DND-41 (cell line): ENCODE measurements around the gene C1orf167.

ENCODE experiments used
- ATAC-seq: fragments of 200-7000 bp; cut with Tn5 transposase; 3 replicates; pipeline ENCODE4 v1.9.1; 2021; ENCODE audit warnings: low read depth; ENCODE audit not compliant: insufficient read depth
- DNase-seq: peaks from one replicate; pipeline ENCODE4 v3.0.0-alpha.2; 2020
- H2AFZ ChIP-seq: 2 replicates; pipeline ENCODE4 v1.6.0; 2012; ENCODE audit warnings: low read depth, low read length
- H3K27ac ChIP-seq: 2 replicates; pipeline ENCODE4 v1.5.1; 2012; ENCODE audit warnings: low read length, inconsistent platforms
- H3K27me3 ChIP-seq: fragments of 200-600 bp; sonication (generic); 2 replicates; pipeline ENCODE4 v1.6.0; 2012; ENCODE audit warnings: low read length, mild to moderate bottlenecking, inconsistent platforms; ENCODE audit not compliant: insufficient read depth, poor library complexity
- H3K36me3 ChIP-seq: 2 replicates; pipeline ENCODE4 v1.5.1; 2012; ENCODE audit warnings: low read length, inconsistent platforms; ENCODE audit not compliant: insufficient read depth
- H3K4me1 ChIP-seq: 2 replicates; pipeline ENCODE4 v1.5.1; 2012; ENCODE audit warnings: mild to moderate bottlenecking, low read length; ENCODE audit not compliant: insufficient read depth
- H3K4me2 ChIP-seq: 2 replicates; pipeline ENCODE4 v1.6.0; 2012; ENCODE audit warnings: mild to moderate bottlenecking, moderate library complexity, low read length, inconsistent platforms; ENCODE audit not compliant: insufficient read depth
- H3K4me3 ChIP-seq, 2 experiments: fragments of 200-600 bp in 1 of 2; shearing (Covaris generic) in 1 of 2; 2 replicates each; pipeline ENCODE4 v1.5.1; 2012 to 2016; ENCODE audit warnings: inconsistent platforms in 2 of 2, low read length in 2 of 2, mild to moderate bottlenecking in 2 of 2, low read depth in 1 of 2, moderate library complexity in 1 of 2
- H3K79me2 ChIP-seq: 2 replicates; pipeline ENCODE4 v1.6.0; 2012; ENCODE audit warnings: low read length, inconsistent platforms; ENCODE audit not compliant: insufficient read depth
- H3K9ac ChIP-seq: 2 replicates; pipeline ENCODE4 v1.6.0; 2012; ENCODE audit warnings: low read depth, mild to moderate bottlenecking, inconsistent platforms, low read length, moderate library complexity
- H3K9me3 ChIP-seq: 2 replicates; pipeline ENCODE4 v1.5.1; 2012; ENCODE audit warnings: low read length, moderate library complexity, mild to moderate bottlenecking, inconsistent platforms; ENCODE audit not compliant: insufficient read depth, severe bottlenecking
- H4K20me1 ChIP-seq: 2 replicates; pipeline ENCODE4 v1.6.0; 2012; ENCODE audit warnings: low read length; ENCODE audit not compliant: insufficient read depth
- CTCF ChIP-seq: IDR thresholded peaks from 2 replicates; pipeline ENCODE4 v1.5.1; 2012; ENCODE audit warnings: borderline replicate concordance, low read length, moderate library complexity, mild to moderate bottlenecking; ENCODE audit not compliant: poor library complexity, severe bottlenecking; ENCODE audit errors: extremely low read depth
- EZH2 ChIP-seq: IDR thresholded peaks from 3 replicates; pipeline ENCODE4 v1.6.1; 2012; ENCODE audit warnings: borderline replicate concordance, low read depth, mild to moderate bottlenecking, moderate library complexity, low read length, inconsistent platforms; ENCODE audit not compliant: severe bottlenecking

The C1orf167 gene

DNA sequence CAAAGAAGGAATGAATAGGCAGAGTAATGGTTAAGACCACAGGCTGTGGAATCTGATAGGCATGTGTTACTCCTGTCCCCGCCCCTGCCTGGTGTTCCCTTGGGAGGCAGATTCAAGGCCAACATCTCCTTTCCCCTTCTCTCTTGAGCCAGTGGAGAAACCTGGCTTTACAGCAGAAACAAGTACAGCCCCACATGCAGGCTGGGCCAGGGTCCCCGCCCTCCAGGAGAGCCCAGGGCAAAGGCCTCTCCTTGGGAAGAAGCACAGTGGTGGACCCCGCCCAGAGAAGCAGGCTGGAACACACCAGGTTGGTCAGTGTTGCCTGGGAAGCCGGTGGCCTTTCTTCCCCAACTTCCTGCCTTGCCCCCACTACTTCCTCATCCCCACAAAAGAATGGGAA lies 6.8 kb downstream of the C1orf167 start:
- Histone ChIP-seq H3K9me3 (no peaks in the 10 kb centered on the region), H4K20me1 (no peaks in the 10 kb centered on the region), H3K9ac (no peak overlapping the region), H3K36me3 (no peaks in the 10 kb centered on the region), H3K4me2 (no peak overlapping the region), H3K4me3 (no peak overlapping the region), H2AFZ (no peak overlapping the region), H3K27ac (no peak overlapping the region), H3K27me3 (no peaks in the 10 kb centered on the region), H3K79me2 (no peaks in the 10 kb centered on the region), H3K4me1 (no peaks in the 10 kb centered on the region)
- ATAC-seq (no peak), DNase-seq (no peak)
- TF ChIP-seq CTCF = no peak
- TF ChIP-seq EZH2 = no peak

DNA sequence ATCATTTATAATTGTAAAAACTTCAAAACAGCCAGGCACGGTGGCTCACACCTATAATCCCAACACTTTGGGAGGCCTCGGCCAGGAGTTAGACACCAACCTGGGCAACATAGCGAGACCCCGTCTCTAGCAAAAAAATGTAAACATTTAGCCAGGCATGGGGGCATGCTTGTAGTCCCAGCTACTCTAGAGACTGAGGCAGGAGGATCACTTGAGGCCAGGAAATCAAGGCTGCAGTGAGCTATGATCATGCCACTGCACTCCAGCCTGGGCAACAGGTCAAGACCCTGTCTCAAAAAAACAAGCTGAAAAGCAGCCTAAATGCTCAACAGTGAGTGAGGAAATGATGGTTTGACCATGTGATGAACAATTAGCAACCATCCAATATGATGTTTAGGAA lies 7.3 kb downstream of the C1orf167 start:
- H2AFZ ChIP-seq = no peak overlapping the region
- no peaks in the 10 kb centered on the region for H3K36me3 ChIP-seq
- TF ChIP-seq CTCF (no peak), EZH2 (no peak)
- H3K4me3 ChIP-seq = no peak overlapping the region
- H3K79me2 ChIP-seq = no peaks in the 10 kb centered on the region
- DNase-seq (no peak), ATAC-seq (no peak)
- no peak overlapping the region for H3K27ac ChIP-seq
- H3K9me3 ChIP-seq = no peaks in the 10 kb centered on the region
- H3K27me3 ChIP-seq = no peaks in the 10 kb centered on the region
- H3K4me2 ChIP-seq = no peak overlapping the region
- H3K9ac ChIP-seq = no peak overlapping the region
- no peaks in the 10 kb centered on the region for H4K20me1 ChIP-seq
- no peaks in the 10 kb centered on the region for H3K4me1 ChIP-seq

DNA sequence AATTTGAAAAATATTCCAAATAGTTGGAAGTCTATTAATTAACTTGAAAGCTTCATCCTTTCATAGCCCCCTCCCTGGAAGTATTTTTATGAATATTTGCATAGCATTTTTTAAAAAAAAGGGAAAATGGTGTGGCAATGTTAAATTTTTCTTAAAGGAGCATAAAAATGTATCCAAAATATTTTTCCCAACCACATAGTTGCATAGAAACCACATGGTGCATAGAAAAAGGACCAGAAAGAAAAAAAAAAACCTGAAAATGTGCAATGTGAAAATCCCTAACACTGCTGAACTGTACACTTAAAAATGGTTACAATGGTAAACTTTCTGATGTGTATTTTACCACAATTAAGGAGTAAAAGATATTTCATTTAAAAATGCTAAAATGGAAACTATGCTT lies 8.0 kb downstream of the C1orf167 start:
- no peaks in the 10 kb centered on the region for H3K9me3 ChIP-seq
- no peak overlapping the region for H2AFZ ChIP-seq
- no peaks in the 10 kb centered on the region for H3K36me3 ChIP-seq
- H3K9ac ChIP-seq = no peak overlapping the region
- no peaks in the 10 kb centered on the region for H3K27me3 ChIP-seq
- H3K4me1 ChIP-seq = no peaks in the 10 kb centered on the region
- H3K4me2 ChIP-seq = no peak overlapping the region
- ATAC-seq = no peak
- no peaks in the 10 kb centered on the region for H3K79me2 ChIP-seq
- no peaks in the 10 kb centered on the region for H4K20me1 ChIP-seq
- H3K4me3 ChIP-seq = no peak overlapping the region
- H3K27ac ChIP-seq = no peak overlapping the region
- DNase-seq = no peak
- TF ChIP-seq CTCF = no peak
- TF ChIP-seq EZH2 = no peak

GRCh38 chr1:11771481-11772043 lies 9.6 kb downstream of the C1orf167 start:
- DNase-seq (no peak), ATAC-seq (no peak)
- H3K27ac ChIP-seq = no peak overlapping the region
- H3K4me2 ChIP-seq = no peak overlapping the region
- no peaks in the 10 kb centered on the region for H3K36me3 ChIP-seq
- H3K9me3 ChIP-seq = no peaks in the 10 kb centered on the region
- no peak overlapping the region for H3K4me3 ChIP-seq
- H3K27me3 ChIP-seq = no peaks in the 10 kb centered on the region
- no peaks in the 10 kb centered on the region for H3K79me2 ChIP-seq
- H3K4me1 ChIP-seq = no peaks in the 10 kb centered on the region
- no peak overlapping the region for H2AFZ ChIP-seq
- TF ChIP-seq EZH2 = no peak
- TF ChIP-seq CTCF = no peak
- H4K20me1 ChIP-seq = no peaks in the 10 kb centered on the region
- H3K9ac ChIP-seq = no peak overlapping the region
